GM13976 (cell line): Measurements from ENCODE around the gene FOXK2.

Source experiments
- DNase-seq: peaks from one replicate; pipeline ENCODE4 v3.0.0; 2012; ENCODE audit warnings: low spot score
- in situ Hi-C: fragments of 300-500 bp; cut with MboI; formaldehyde crosslinking; loops from one replicate; pipeline ENCODE4 v1.12.0; 2022; ENCODE audit warnings: low sequenced_read_pairs, mixed read lengths, inconsistent platforms; ENCODE audit not compliant: unreplicated experiment
- TF ChIP-seq, protein P1 (sequence below): IDR thresholded peaks from 2 replicates; pipeline ENCODE4 v1.5.1; 2012; ENCODE audit warnings: borderline replicate concordance, mild to moderate bottlenecking; ENCODE audit not compliant: insufficient read depth; ENCODE audit errors: extremely low read depth, missing control alignments, control extremely low read depth

The FOXK2 gene

DNA sequence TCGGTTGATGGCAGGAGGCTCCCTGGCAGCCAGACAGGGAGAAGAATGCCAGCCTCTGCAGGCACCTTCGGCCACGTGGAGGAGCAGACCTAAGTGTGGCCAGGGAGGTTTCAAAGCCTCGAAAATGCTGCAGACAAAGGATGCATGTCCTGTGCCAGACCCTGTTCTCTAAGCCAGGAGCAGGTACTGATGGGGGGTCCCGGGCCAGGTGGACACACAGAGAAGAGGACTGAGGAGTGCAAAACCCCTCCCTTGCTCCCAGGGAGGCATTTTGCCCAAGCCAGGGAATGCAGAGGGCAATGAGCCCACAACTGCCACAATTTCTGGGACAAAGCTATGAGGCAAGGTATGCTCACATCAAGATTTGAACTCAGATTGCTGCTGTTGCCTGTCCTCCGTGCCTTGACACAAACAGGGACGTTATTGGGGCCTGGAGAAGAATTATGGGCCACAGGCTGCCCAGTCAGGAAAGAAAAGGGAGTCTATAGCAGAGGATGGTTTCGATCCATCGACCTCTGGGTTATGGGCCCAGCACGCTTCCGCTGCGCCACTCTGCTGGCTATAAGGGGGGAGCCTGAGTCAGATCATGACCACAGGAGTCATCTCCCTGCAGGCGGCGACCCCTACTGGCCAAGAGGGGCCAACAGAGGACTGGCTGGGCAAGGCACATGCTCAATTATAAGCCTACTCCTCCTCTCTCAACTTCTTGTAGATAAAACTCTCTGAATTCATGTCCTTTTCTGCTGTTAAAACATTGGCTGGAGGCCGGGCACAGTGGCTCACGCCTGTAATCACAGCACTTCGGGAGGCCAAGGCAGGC lies 25.1 kb upstream of the FOXK2 start:
- DNase-seq = peak; percentile 91
- in situ Hi-C loops = no loop called here

DNA sequence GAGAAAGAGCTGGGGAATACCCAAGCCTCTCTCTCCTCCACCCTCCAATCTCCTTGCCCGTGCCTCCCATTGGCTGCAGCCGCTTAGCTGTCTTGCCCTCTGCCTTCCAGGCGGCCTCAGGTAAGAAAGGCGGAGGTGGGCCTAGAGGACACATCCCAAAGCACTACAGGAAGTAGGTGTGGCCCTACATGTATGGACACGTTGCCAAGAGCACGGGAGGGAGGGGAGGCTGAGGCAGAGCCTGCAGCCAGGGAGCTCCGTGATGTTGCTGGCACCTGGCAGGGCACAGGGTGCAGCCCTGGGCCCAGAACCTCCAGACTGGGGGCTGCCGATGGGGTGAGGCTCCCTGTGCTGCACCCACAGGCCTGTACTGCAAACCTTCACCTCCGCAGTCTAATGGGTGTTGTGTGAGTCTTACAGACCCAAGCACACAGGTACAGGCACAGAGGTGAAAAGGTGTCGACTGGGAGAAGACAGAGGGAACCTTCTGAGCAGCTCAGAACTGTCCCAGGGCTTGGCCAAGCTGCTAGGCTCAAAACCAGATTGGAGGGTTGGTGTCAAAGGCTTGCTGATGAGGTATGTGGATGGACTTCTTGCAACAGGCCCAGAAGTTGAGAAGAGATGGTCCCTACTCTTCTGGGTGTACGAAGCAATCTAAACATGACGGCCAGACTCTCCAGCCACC lies 23.5 kb upstream of the FOXK2 start:
- TF ChIP-seq, protein P1, sequence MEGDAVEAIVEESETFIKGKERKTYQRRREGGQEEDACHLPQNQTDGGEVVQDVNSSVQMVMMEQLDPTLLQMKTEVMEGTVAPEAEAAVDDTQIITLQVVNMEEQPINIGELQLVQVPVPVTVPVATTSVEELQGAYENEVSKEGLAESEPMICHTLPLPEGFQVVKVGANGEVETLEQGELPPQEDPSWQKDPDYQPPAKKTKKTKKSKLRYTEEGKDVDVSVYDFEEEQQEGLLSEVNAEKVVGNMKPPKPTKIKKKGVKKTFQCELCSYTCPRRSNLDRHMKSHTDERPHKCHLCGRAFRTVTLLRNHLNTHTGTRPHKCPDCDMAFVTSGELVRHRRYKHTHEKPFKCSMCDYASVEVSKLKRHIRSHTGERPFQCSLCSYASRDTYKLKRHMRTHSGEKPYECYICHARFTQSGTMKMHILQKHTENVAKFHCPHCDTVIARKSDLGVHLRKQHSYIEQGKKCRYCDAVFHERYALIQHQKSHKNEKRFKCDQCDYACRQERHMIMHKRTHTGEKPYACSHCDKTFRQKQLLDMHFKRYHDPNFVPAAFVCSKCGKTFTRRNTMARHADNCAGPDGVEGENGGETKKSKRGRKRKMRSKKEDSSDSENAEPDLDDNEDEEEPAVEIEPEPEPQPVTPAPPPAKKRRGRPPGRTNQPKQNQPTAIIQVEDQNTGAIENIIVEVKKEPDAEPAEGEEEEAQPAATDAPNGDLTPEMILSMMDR = no peak
- DNase-seq = no peak
- in situ Hi-C loops = no loop called here

More for the DNA sequence above, 25.1 kb upstream of the FOXK2 start:
- TF ChIP-seq, protein P1 = peak; percentile 88

DNA sequence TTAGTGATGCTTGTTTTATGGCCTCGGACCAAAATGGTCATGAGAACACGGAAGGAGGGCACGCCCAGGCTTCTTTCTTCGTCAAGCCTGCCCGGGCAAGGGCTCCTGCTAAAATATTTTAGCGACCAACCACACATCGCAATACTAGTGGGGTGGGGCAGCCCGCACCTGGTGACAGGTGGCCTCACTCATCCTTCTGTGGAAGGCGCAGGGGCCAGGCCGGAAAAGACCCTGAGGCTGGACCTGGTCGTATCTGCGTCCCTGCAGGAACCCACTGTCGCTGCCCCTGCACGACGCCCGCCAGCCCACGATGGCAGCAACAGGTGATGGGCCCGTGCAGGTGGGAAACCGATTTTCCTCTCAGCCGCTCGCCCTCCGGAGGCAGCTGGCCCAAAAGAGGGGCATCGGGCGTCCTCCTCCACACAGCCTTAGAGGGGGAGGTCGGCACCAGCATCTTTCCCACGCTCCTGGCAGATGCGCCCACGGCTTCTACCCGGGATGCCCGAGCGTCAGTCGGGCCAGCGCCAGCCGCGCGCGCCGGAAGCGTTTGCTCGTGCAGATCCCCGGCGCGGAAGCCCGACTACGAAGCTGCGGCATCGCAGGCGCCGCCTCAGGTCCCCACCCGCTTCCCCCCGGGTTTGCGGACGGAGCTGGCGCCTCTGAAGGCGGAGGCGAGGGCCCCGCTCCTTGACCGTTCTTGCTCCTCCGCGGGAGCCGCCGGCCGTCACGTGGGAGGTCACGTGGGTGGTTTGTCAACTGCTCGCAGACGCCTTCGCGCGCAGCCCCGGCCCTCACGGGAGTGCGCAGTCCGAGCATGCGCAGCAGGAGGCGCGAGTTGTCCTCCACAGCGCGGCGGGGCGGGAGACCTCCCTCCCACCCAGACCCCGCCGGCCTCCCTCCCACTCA lies 22.8 kb upstream of the FOXK2 start:
- TF ChIP-seq, protein P1 = no peak
- in situ Hi-C loops = no loop called here
- peak; percentile 93 for DNase-seq

DNA sequence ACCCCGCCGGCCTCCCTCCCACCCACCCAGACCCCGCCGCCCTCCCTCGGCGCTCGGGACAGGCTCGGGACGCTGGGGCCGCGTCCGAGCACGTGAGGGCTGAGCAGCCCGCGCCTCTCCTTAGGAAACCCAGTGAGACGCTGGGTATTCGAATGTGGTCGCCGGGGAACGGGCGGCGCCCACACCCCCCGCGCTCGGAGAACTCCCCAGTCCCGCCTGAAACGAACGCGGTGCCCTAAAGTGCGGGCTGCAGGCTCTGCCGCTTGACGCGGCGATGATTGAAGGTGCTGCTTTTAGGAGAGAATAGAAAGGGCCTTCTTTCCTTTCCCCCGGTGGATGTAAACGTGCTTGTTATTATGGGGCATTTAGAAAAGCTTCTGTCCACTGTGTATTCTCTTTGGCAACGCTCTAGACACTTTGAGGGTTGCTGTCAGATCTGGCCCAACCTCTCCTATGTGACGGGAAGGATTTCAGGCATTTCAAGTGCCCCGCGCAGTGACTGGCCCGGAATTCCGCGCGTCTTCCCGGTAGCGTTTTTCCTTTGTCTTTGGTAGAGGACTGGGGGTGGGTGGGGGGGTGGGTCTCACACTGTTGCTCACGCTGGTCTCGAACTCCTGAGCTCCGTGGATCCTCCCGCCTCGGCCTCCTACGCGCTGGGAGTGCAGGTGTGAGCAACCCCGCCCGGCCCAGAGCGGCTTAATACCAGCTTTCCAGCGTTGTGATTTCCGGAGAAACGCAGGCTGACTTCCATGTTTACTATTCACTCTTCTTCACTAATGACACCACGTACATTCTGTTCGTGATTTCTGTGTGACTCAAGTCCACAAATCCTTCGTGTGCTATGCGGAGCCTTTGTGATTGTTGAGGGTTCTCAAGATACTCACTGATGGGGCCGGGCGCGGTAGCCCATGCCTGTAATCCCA lies 21.8 kb upstream of the FOXK2 start:
- DNase-seq = peak; percentile 60
- in situ Hi-C loops = no loop called here
- TF ChIP-seq, protein P1 = no peak

DNA sequence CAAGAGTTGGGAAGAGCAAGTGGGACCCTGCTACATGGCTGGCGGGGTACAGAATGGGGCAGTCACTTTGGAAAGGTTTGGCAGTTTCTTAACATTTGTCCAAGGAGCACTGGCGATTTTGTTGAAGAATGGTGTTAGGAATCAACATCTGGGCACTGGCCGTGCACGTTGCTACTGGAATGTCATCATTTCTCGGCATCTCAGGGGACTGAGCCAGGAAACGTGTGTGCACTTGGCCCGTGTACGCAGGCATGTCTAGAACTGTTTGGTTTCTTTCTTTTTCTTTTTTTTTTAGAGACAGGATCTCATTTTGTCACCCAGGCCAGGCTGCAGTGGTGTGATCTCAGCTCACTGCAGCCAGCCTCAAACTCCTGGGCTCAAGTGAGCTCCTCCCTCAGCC lies 17.3 kb upstream of the FOXK2 start:
- TF ChIP-seq, protein P1 = no peak
- DNase-seq = no peak
- in situ Hi-C loops = no loop called here

DNA sequence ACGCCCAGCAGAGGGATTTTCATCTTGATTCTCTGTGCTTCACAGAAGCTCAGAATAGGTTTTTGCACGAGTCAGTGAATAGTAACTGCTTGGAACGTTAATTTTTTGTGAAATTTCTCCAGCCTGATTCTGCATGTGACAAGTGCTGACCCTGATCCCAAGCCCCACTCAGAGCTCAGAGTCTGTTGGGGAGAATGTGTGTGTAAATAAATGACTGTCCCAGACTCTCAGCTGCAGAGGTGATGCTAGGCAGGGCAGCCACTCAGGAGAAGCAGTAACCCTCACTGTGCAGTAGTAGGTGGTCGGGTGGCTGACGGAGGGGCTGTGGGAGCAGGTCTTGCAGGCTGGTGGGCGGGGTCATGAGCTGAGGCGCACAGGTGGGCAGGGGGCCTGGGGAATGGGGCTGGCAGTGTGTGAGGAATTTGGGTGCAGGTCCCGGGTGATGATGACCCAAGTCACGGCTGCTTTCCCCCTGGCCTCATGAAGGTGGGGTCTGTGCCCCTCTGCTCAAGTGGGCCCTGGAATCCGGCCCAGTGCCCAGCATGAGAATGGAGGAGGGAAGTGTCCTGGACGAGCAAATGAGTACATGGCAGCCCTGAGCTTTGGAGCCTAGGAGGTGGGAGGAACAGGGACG lies 16.3 kb upstream of the FOXK2 start:
- TF ChIP-seq, protein P1 = no peak
- DNase-seq = no peak
- in situ Hi-C loops = no loop called here
